T-helper 9 cell (primary cell): Measurements from ENCODE around the gene ANKRD17.

Experiments used
- DNase-seq: peaks from one replicate; pipeline ENCODE4 v3.0.0-alpha.2; 2020

The ANKRD17 gene

GRCh38 chr4:73051625-73052024 lies 207.0 kb downstream of the ANKRD17 start:
- DNase-seq = no peak

GRCh38 chr4:73045879-73046278 lies 212.7 kb downstream of the ANKRD17 start:
- DNase-seq = no peak

GRCh38 chr4:73037057-73037456 lies 221.5 kb downstream of the ANKRD17 start:
- no peak for DNase-seq

- DNase-seq = no peak
Observed at GRCh38 chr4:73036123-73036522, 222.5 kb downstream of the ANKRD17 start.

GRCh38 chr4:73034896-73035295 lies 223.7 kb downstream of the ANKRD17 start:
- DNase-seq = no peak

GRCh38 chr4:73028621-73029020 lies 230.0 kb downstream of the ANKRD17 start:
- no peak for DNase-seq
